GM21390 (cell line): ENCODE results near the gene MAPKAPK3.
A peak's percentile ranks its signal among the peaks of the same experiment; 100 is the strongest.

Source experiments
- ATAC-seq: cut with Tn5 transposase; IDR thresholded peaks from one replicate; pipeline ENCODE4 v1.9.1; 2021; ENCODE audit not compliant: unreplicated experiment

MAPKAPK3 gene

GRCh38 chr3:50608278-50608677 is 8.7 kb upstream of the MAPKAPK3 start:
- ATAC-seq, result no peak

- ATAC-seq, result no peak
Observed at GRCh38 chr3:50609071-50609762, 7.7 kb upstream of the MAPKAPK3 start.

GRCh38 chr3:50609763-50610085 is 7.2 kb upstream of the MAPKAPK3 start:
- no peak for ATAC-seq

GRCh38 chr3:50610181-50610971 is 6.6 kb upstream of the MAPKAPK3 start:
- no peak for ATAC-seq

- no peak for ATAC-seq
Observed at GRCh38 chr3:50610992-50611463, 5.9 kb upstream of the MAPKAPK3 start.

- ATAC-seq, result peak; percentile 76
Observed at GRCh38 chr3:50611464-50612233, 5.3 kb upstream of the MAPKAPK3 start, which contains the start of gene CISH. Gene CISH, minus strand, starts transcription at chr3:50611774. Its CDS starts 124 bp downstream, at chr3:50611650.

GRCh38 chr3:50612234-50612882 is 4.6 kb upstream of the MAPKAPK3 start:
- peak; percentile 5 for ATAC-seq

GRCh38 chr3:50612970-50613846 is 3.7 kb upstream of the MAPKAPK3 start:
- no peak for ATAC-seq

- no peak for ATAC-seq
Observed at GRCh38 chr3:50615190-50615589, 1.8 kb upstream of the MAPKAPK3 start.

- no peak for ATAC-seq
Observed at GRCh38 chr3:50616003-50616769, 765 bp upstream of the MAPKAPK3 start.

GRCh38 chr3:50616770-50617095 is 218 bp upstream of the MAPKAPK3 start:
- peak; percentile 61 for ATAC-seq

GRCh38 chr3:50617911-50618481 is 1.0 kb downstream of the MAPKAPK3 start:
- no peak for ATAC-seq

- no peak for ATAC-seq
Observed at GRCh38 chr3:50620420-50620819, 3.5 kb downstream of the MAPKAPK3 start.

GRCh38 chr3:50620820-50621219 is 3.9 kb downstream of the MAPKAPK3 start:
- ATAC-seq, result no peak

GRCh38 chr3:50622881-50623280 is 5.9 kb downstream of the MAPKAPK3 start:
- ATAC-seq, result no peak

- ATAC-seq, result peak; percentile 38
Observed at GRCh38 chr3:50623840-50624474, 7.0 kb downstream of the MAPKAPK3 start.

- no peak for ATAC-seq
Observed at GRCh38 chr3:50624634-50625033, 7.7 kb downstream of the MAPKAPK3 start.
